Left ventricle myocardium superior (tissue), 1 donor: ENCODE data around the gene MED19. TPM values are rescaled to one million over a fixed set of nuclear protein-coding genes. Genes with fewer than 3 reads are reported as not detected.
"Not testable (repeated sequence)": the region's sequence is repeated elsewhere in the genome, so short reads cannot be mapped to it uniquely, and the experiment has no call there.

Source experiments
- ATAC-seq: fragments of 200-7000 bp; cut with Tn5 transposase; one replicate; pipeline ENCODE4 v1.9.1; 2020; ENCODE audit warnings: mild to moderate bottlenecking, moderate library complexity
- DNase-seq: peaks from one replicate; pipeline ENCODE4 v3.0.0-alpha.2; 2020
- intact Hi-C: fragments of 100-400 bp; cut with micrococcal nuclease; formaldehyde crosslinking; loops from one replicate; pipeline ENCODE4 v1.11.0; 2022
- long read RNA-seq: library from polyadenylated mRNA; unstranded; transcript quantifications from one replicate; pipeline ENCODE4 v2.0.0, GENCODE V29; 2021
- total RNA-seq: library from RNA; stranded (reverse); fragmentation: NEBNext Ultra II Directional; extraction: Animal tissue kit (Norgen Biotek cat#: 25700); gene quantifications from one replicate; pipeline ENCODE4 v1.2.1, GENCODE V29; 2021
- donor health status: DM: no; HTN: yes; CAD: no; lungs with severe emphysema.

The MED19 gene, protein sequence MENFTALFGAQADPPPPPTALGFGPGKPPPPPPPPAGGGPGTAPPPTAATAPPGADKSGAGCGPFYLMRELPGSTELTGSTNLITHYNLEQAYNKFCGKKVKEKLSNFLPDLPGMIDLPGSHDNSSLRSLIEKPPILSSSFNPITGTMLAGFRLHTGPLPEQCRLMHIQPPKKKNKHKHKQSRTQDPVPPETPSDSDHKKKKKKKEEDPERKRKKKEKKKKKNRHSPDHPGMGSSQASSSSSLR
- total RNA-seq, result 8.8 TPM
- long read RNA-seq, transcript MED19-202 (5 exons, 1,203 nt), result major isoform, 21 of 25 reads
- long read RNA-seq, partial matches to known transcripts, result 3 of 25 reads
- long read RNA-seq, other reads (novel, unspliced or antisense), result 0 of 25 reads

DNA sequence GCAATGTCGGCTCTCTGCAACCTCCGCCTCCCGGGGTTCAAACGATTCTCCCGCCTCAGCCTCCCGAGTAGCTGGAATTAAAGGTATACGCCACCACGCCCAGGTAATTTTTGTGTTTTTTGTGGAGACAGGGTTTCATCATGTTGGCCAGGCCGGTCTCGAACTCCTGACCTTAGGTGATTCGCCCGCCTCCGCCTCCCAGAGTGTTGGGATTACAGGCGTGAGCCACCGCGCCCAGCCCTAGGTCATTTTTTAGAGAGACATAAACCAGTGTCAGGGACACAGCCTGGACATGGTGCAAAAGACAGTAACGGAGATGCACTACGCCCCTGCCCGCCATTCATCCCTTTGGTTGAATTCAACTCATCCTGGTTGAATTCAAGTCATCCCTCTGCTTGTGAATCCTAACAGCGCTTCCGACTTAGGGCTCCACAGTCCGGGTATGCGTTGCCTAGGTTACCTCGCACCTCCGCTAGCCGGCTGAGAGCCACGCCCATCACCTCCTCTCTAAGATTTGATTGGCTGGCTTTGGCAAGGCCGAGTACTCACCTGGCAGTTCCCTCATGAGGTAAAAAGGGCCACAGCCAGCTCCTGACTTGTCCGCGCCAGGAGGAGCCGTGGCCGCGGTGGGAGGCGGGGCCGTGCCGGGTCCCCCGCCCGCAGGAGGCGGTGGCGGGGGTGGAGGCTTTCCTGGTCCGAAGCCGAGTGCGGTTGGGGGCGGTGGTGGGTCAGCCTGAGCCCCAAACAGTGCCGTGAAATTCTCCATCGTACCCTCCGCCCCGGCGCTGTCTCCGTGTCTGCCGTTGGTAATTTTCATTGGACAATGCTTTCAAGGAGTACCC, at the start of gene MED19:
MED19 (minus strand) TSS at position 802 of the 842 bp plus-strand sequence; CDS start at position 766, 36 bp downstream.
- intact Hi-C loops, result loop anchor here (2.0 kb wide), 1 partner anchor 43 kb away; the partner anchor contains the start of gene ZDHHC5
- ATAC-seq (peak; percentile 60), DNase-seq (peak; percentile 80)

DNA sequence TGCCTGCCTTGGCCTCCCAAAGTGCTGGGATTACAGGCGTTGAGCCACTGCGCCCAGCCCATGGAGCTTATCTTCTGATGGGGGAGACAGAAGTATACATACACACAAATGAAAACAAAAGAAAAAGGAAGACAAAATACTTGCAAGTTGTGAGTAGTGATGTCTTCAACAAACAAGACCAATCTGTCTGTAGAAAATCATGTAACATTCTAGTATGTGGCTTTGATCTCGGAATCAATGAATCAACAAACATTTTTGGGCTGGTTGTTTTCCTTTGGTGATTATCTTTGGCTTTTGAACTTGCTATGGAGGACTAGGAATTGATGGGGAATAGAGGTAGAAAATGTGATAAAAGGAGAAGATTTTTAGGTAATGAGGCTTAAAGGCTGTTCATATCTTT, 46.2 kb upstream of the MED19 start:
- ATAC-seq (no peak), DNase-seq (no peak)
- intact Hi-C loops, result no loop called here

DNA sequence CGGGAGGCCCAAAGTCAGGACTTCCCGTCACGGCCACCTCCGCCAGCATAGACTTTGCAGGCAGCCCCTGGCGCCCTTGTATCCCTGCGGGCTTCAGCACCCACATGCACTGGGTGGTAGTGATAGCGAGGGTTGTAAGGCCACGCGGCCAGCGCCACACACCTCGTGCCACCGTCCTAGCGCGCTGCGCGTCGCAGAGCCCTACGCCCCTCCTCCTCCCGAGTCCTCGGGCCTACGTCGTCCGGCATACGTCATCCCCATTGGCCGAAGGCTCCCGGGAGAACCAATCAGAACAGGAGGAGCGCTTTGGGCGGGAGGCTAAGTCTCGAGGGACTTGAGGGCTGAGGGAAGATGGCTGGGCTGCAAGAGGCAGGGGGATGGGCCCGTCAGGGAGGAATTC, 40.9 kb upstream of the MED19 start:
- no peak for DNase-seq
- no peak for ATAC-seq
- intact Hi-C loops, result no loop called here

DNA sequence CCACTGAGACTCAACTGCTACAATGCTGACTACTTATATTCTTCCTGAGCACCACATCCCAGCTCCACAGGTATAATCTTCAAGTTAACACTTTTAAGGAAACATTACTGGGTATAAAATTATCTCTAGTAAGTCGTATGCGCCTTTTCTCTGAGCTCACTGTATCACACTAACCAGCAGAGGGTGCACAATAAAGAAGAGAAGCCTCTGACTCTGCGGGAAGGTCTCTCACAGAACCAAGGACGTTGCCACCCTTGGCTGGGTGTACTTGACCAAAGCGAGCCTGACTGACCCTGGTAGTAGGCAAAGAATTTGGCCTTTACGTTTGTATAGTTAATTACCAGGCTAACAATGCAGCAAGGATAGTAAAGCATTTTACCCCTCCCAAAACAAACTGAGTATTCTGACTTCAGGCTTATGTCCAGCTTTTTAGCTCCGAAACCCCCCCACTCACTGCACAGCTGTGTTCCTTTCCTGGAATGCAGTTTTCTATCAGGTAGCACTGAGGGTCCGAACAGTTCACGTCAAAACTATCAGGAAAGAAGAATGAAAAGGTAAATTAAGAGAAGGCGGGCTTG, 39.8 kb upstream of the MED19 start, which contains the start of gene BTBD18:
BTBD18 (minus strand) TSS at position 144 of the 578 bp plus-strand sequence. CDS start 631 bp downstream, outside the sequence.
- ATAC-seq (peak; percentile 90), DNase-seq (no peak)
- intact Hi-C loops, result no loop called here

DNA sequence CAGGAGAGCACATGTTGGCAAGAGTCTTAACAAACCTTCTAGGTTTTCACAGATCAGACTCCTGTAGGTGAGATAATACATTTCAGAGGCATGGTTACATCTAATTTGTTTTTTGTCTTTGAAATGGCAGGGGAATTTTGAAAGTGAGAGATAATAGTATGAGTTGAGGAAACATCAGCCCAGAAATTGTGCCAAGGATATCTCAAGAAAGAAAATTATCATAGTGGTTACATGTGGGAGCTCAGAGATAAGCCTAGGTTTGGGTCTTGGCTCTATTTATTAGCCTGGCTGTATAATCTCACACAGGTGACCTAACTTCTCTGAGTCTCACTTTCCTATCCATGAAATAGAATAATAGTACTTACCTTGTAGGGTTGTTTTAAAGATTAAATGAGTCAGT, 39.2 kb upstream of the MED19 start:
- intact Hi-C loops, result no loop called here
- DNase-seq (no peak), ATAC-seq (no peak)

DNA sequence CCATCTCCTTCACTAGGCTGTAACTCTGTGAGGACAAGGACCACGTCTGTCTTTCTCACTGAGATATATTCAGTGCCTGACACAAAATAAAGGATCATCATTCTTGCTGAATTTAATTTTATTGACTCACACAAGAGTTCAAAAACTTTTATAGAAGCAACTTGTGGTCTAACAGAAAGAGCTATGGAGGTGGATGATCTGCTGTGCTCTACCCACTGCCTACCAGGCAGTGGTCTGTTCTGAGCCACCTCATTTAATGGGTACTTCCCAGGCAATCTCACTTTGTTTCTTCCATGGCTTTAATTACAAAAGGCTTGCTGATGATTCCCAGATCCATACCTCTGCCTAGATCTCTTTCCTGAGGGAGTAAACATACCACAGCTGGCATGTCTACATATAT, 34.9 kb upstream of the MED19 start:
- intact Hi-C loops, result no loop called here
- ATAC-seq, result no peak
- no peak for DNase-seq

DNA sequence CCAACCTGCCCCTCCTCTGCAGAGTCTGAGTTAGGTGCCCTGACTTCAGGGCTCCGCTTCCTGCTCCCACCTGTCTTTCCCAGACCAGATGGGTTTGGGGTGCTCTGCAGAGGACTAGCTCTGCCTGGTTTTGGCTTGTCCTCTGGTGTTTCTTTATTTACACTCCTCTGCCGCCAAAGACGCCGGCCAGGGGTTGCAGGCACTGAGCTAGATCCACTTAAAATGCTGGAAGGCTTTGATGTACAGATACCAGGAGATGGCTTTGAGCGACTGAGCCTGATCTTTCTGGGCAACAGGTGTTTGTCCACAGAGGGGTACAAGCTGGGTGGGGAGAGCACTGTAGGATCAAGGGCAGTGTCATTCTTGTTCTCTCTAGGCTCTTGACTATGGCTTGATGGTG, 33.2 kb upstream of the MED19 start:
- intact Hi-C loops, result no loop called here
- no peak for DNase-seq
- no peak for ATAC-seq

DNA sequence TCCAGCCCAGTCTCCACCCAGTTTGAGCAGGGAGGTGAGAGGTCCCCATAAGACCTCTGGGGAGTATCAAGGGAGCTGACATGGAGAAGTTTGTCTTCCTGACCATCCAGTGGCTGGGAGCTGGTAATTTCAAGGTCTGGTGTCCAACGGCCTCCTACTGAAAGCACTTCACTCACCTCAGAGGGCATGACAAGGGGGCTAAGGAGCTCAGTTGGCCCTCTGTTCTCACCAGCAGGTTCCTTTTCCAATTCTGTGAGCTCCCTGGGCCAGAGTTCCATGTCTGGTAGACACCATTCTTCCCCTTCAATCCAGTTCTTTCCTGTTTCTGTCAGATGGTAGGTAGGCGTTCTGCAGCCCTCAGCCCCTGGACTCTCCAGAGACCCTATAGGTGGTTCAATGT, 32.3 kb upstream of the MED19 start:
- DNase-seq (no peak), ATAC-seq (no peak)
- intact Hi-C loops, result no loop called here

DNA sequence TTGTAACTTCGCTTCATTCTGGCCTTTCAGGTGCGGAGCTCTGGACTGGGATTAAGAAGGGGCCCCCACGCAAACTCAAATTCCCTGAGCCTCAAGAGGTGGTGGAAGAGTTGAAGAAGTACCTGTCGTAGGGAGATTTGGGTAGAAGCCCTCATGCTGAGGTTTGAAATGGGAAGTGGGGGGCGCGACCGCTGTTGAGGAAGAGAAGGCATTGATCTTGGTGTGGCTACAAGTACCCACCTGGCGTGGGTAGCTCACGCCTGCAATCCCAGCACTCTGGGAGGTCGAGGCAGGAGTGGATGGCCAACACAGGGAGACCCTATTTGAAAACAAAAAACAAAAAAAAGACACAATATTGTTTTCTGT, 30.1 kb upstream of the MED19 start:
- ATAC-seq (no peak), DNase-seq (no peak)
- intact Hi-C loops, result loop anchor here (2.0 kb wide), 1 partner anchor 73 kb away; the partner anchor contains the start of gene ZDHHC5

DNA sequence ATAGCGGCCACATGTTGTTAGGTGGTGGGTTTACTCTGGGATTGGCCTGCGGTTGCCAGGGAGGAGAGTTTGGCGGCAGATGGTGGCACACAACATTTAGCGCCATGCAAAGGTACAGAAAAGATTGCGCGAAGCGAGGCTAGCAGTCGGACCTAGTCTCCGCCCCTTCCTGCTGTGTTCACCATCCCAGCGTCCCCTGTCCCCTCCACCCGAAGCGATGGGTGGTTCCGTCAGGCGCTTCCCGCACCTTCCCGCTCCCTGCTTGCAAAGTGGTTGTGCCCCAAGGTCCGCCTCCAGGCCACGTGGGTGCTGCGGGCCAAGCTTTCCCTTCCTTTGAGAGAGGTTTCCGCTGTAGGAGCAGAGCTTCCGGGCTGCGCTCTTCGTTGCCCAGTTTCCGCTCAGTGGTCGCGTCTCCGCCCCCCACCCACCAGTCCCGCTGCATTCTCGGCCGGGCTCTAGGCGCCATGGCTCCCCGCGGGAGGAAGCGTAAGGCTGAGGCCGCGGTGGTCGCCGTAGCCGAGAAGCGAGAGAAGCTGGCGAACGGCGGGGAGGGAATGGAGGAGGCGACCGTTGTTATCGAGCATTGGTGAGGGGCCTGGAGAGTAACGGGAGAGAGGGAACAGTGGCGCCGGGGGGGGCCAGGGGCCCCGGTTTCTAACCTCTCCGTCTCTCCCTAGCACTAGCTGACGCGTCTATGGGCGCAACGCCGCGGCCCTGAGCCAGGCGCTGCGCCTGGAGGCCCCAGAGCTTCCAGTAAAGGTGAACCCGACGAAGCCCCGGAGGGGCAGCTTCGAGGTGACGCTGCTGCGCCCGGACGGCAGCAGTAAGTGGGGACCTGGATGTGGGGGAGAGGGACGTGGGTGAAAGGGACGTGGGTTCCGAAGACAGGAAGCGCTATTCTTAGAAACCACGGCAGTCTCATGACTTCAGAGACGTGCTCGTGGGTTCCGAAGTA, 29.4 kb upstream of the MED19 start, which contains the start of gene SELENOH:
SELENOH (plus strand) TSS at position 360 of the 955 bp plus-strand sequence; CDS start at position 465, 105 bp downstream.
- intact Hi-C loops, result loop anchor here (2.0 kb wide), 1 partner anchor 73 kb away; the partner anchor contains the start of gene ZDHHC5
- DNase-seq, result peak; percentile 96
- ATAC-seq, result peak; percentile 98

DNA sequence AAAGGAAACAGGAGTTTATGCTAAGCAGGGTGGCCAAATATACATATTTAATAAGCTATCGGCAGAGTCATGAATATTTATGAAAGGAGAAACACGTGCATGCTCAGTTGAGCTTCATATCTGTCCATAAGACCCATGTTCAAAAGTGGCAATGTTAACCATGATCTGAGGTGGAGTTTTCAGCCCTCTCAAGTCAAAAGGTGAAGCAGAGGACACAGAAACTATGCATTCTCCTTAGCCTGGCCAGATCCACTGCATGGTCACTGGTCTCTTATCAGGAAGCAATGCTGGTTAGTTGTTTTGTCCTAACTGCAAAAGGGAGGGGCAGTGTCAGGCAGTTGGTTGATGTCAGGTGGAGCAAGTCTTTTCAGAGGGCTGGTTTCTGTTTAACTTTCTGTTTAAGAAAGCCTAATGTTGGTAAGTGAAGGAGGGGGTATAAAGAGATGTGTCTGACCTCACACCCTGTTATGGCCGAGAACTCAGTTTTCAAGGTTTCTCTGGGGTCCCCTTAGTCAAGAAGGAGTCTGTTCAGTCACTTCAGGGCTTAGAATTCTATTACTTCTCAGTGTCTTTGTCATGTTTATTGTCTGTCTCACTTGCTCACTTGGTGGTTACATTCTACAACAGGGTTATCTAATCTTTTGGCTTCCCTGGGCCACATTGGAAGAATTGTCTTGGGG, 23.7 kb upstream of the MED19 start:
- ATAC-seq (peak; percentile 69), DNase-seq (no peak)
- intact Hi-C loops, result no loop called here

DNA sequence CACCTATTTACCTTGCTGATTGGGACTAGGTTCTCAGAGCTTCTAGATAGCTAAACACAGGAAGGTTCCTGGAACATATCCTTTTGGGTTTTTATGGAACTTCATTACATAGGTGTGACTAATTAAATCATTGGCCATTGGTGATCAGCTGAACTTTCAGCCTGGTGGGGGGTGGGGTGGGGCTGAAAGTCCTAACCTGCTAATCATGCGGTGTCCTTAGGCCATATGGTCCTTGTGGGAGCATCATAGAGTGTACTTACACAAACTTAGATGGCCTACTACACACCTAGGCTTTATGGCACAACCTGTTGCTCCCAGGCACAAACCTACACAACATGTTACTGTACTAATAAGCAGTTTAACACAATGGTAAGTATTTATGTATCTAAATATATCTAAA, 20.6 kb upstream of the MED19 start:
- intact Hi-C loops, result no loop called here
- no peak for DNase-seq
- ATAC-seq, result no peak

DNA sequence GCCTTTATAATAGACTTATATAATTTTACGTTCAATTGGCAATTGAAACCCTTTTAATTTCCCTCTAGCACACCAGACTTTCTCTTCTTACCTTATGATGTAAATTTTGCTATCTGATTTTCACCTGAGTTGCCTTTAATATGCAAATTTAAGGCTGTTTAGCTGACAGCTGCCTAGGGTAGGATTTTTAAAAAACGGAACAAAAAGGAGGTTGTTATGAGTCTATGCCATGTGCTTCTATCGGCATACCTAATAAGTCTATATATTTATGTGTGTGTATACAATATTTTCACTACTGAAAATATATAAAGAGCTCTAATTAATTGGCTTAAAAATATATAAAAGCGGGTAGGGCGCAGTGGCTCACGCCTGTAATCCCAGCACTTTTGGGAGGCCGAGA, 17.5 kb upstream of the MED19 start:
- intact Hi-C loops, result no loop called here
- DNase-seq (no peak), ATAC-seq (no peak)

DNA sequence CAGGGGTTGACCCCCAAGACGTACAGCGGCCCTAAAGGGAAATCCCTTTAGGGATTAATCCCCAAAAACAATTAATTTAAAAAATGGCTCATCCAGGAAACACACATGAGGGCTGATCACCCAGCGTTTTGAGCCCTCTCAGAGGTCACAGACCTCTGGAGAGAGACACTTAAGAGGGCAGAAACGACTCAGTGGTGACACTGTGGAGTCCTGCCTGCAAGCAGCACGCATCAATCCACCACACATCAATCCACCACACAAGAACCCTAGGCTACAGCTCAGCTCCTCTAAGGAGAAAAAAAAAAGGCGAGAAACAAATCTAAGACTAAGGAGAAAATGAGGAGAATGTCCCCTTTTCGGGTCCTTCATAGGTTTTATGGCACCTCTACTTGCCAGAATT, 16.8 kb upstream of the MED19 start:
- DNase-seq, result no peak
- ATAC-seq, result no peak
- intact Hi-C loops, result no loop called here

DNA sequence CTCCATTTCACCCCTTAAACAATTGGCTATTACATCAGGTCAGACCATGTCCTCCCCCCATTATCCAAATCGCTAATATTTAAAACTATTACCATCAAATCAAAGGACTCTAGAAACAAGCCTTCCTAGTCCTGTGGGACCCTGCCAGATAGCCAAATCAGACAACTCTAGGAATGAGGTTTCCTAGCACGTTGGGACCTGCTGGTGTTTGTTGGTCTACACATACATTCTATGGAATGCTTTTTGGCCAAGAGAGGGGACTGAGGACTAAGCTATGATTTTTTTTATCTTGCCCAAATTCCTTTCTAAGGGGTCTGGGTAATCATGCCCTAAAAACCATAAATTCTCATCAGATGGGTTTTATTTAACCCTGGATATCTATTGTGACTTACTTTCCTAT, 15.2 kb upstream of the MED19 start:
- DNase-seq (no peak), ATAC-seq (no peak)
- intact Hi-C loops, result no loop called here

DNA sequence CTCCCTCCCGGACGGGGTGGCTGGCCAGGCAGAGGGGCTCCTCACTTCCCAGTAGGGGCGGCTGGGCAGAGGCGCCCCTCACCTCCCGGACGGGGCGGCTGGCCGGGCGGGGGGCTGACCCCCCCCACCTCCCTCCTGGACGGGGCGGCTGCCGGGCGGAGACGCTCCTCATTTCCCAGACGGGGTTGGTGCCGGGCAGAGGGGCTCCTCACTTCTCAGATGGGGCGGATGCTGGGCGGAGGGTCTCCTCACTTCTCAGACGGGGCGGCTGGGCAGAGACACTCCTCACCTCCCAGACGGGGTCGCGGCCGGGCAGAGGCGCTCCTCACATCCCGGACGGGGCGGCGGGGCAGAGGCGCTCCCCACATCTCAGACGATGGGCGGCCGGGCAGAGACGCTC, 4.7 kb upstream of the MED19 start:
- intact Hi-C loops, ATAC-seq, DNase-seq: not testable (repeated sequence)

DNA sequence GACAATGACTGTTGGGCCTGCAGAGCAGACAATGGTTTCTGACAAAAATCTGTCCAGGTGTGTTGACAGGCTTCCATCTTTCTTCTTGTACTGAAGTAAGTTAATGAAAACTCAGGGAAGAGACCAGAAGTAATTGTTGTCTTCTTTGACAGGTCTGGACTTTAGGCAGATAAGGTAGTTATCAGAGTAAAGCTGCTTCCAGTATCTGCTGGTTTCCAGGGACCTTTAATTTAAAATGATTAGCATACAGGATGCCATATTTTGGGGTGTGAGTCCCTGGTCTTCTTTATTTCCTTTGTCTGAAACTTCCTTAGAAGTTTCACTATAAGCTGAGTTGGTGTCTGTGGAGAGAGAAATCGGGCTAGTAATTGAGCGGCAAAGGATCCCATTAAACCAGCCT, 1.8 kb upstream of the MED19 start:
- intact Hi-C loops, result loop anchor here (2.0 kb wide), 1 partner anchor 45 kb away; the partner anchor contains the start of gene ZDHHC5
- no peak for ATAC-seq
- DNase-seq, result no peak
